HTR-8/SVneo (cell line): ENCODE data around the gene PDC.

Experiments used
- DNase-seq: peaks from one replicate; pipeline ENCODE4 v3.0.0; 2011; ENCODE audit warnings: low spot score, mixed read lengths; ENCODE audit not compliant: insufficient read length
- FAIRE-seq: peaks from 2 replicates; lab custom pipeline; 2011; peaks lifted over from hg19 to GRCh38; lab: Jason Lieb, UNC

The PDC gene

GRCh38 chr1:186461014-186461413, at the start of gene PDC:
Gene PDC, minus strand, starts transcription at chr1:186461114. Its CDS starts 11,655 bp downstream, at chr1:186449459.
- no peak for DNase-seq
- FAIRE-seq: no peak

DNA sequence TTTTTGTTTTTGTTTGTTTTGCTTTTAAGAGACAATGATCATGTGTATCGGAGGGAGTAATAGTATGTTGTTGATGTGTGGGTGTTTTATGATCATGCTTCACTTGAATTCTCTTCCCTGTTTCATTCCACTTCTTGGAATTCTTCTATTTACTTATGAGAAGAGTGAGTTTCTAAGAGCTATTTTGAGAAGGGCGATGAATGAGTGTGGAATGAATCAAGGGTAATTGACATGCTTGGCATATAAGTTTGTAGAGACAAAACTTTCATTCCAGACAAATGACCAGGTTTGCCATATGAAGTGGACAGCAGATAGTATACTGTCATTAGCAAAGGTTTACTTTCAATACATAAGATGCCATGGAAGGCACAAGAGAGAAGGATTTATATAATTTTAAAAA, 42.3 kb upstream of the PDC start:
- FAIRE-seq (no peak), DNase-seq (no peak)

DNA sequence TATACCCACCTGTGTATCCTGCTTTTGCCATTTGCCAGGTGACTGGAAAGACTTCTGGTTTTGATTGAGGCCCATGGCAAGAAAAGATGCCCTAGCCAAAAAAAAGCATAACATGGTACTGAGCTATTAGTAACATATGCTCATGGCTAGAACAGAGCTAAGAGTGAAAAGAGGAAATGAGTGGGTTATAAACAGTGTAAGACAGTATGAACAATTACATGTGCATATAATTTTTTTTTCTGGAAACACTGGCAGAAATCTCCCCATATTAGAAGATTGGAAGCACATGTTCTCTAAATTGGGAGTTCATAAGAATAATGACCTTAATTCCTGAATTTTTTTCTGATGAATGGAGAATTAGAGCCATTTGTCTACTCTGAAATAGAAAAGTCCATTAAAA, 41.2 kb upstream of the PDC start:
- FAIRE-seq: no peak
- DNase-seq: no peak

DNA sequence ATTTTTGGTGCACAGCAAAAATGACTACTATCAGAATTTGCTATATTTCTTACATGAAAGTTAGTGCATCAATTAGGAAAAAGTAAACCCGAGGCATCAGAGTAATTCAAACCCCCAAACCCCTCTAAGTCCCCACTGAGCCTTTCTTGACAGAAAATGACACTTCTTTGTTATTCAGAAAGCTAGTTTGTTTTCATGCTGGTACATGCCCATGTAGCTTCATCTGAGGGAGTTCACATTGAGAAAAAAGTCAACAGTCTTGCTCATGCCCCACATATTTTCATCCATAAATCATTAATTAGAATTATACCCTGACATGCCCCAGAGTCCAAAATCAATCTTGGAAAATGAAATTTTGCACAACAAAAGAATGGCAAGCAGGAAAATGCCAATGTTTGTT, 39.9 kb upstream of the PDC start:
- no peak for DNase-seq
- no peak for FAIRE-seq

- DNase-seq (no peak), FAIRE-seq (no peak)
These were observed 38.7 kb upstream of the PDC start for GRCh38 chr1:186499571-186499970.

DNA sequence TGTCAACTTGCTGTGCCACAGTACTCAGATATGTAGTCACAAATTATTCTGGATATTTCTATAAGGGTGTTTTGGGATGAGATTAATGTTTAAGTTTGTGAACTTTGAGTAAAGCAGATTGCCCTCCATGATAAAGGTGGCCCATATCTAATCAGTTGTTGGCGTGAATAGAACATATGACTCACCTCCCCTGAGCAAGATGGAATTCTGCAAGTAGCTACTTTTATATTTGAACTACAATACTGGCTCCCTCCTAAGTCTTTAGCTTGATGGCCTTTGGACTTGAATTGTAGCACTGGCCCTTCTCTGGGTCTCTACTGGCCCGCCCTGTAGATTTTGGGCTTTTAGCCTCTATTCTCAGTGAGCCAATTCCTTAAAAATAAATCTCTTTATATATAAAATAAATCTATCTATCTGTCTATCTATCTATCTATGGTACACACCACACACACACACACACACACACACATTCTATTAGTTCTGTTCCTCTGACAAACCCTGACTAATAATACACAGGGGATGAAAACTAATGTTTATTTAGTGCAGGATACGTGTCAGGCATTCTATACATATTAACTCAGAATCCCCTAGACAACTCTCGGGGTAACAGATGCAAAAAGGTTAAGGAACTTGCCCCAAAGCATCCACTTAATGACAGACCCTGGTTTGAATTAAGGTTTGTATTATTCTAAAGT, 37.9 kb upstream of the PDC start:
- DNase-seq: no peak
- no peak for FAIRE-seq

- FAIRE-seq (no peak), DNase-seq (no peak)
These were observed 37.2 kb upstream of the PDC start for GRCh38 chr1:186498071-186498470.

GRCh38 chr1:186497651-186498050, 36.7 kb upstream of the PDC start:
- FAIRE-seq (no peak), DNase-seq (no peak)

GRCh38 chr1:186496171-186496851, 35.4 kb upstream of the PDC start:
- FAIRE-seq: no peak

GRCh38 chr1:186494832-186495271, 33.9 kb upstream of the PDC start:
- no peak for DNase-seq
- FAIRE-seq: no peak

More at GRCh38 chr1:186496171-186496851, 35.4 kb upstream of the PDC start:
- no peak for DNase-seq

DNA sequence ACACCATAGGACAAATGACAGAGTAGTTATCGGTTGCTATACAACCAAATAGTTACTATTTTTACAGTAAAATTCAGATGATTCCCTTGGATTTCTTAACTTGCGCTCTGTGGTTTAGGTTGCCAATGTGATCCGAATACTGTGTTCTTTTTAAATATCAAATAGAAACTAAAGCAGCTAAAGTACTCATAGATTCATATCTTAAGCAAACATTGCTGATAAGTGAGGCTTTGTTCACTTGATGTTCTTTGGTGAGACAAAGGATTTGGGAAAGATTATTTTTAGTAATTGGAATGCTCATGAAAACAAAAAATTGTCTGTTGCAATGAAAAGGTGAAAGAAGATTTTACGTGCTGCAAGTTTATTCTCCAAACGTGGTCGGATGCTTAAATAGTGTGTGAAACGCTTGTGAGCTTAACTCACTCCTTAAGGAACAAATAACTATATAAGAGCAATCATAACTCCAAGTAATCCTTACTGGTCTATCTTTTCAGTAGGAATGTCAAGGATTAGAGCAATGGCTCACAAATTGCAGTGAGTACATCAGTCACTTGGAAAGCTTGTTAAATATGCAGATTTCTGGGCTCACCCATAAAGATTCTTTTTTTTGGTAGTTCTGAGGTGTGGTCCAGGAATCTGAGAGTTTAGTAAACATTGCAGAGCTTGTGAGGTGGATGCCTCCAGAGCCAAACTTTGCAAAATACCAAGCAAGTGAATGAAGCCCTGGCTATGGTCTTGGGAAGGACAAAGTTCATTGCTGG, 31.8 kb upstream of the PDC start:
- no peak for DNase-seq
- no peak for FAIRE-seq

DNA sequence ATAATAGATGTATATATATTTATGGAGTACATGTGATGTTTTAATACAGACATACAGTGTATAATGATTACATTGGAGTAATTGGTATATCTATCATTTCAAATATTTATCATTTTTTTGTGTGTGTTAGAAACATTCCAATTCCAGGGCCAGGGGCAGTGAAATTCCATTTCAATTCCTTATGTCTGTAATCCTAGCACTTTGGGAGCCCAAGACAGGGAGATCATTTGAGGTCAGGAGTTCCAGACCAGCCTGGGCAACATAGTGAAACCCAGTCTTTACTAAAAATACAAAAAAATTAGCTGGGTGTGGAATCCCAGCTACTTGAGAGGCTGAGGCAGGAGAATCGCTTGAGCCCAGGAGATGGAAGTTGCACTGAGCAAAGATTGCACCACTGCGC, 30.4 kb upstream of the PDC start:
- no peak for FAIRE-seq

DNA sequence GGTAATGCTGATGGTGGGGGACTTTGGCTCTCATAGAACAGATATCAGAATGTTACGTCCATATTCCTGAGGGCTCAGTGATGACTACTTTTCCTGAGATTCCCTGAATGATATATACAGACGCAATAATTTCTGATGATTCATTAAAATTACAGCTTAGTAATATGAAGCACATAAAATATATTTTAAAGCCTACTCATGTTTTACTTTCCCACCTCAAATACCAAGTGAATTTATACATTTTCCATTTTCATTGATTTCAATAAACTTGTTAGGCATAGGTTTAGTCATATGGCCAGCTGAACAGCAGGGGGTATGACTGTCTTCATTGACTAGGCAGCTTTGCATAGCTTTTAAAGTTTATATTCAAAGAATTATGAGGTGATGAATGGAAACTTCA, 26.2 kb upstream of the PDC start:
- DNase-seq: no peak
- no peak for FAIRE-seq

More for the DNA sequence above, 30.4 kb upstream of the PDC start:
- no peak for DNase-seq

DNA sequence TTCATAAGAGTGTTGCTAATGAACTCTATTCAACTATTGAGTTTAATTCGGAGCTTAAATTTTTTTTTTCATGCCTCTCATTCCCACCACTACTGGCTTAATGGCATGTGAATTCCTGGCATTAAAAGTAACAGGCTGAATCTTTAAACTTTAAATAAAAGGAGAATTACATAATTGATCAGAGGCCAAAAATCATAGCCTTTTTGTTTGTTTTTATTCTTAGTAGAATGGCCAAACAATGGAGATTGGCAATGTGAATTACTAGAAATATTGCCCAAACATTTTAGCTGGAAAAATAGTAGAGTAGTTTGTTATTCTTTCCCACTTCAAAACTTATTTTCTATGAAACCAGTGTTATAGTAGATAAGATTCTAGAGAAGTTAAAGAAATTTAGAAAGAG, 25.1 kb upstream of the PDC start:
- FAIRE-seq (no peak), DNase-seq (no peak)

- FAIRE-seq (no peak), DNase-seq (no peak)
These were observed 22.6 kb upstream of the PDC start for GRCh38 chr1:186483561-186483960.

- FAIRE-seq (peak; percentile 48), DNase-seq (peak; percentile 49)
These were observed 21.8 kb upstream of the PDC start for GRCh38 chr1:186482661-186483255.

- FAIRE-seq (no peak), DNase-seq (no peak)
These were observed 20.5 kb upstream of the PDC start for GRCh38 chr1:186481303-186481888.

DNA sequence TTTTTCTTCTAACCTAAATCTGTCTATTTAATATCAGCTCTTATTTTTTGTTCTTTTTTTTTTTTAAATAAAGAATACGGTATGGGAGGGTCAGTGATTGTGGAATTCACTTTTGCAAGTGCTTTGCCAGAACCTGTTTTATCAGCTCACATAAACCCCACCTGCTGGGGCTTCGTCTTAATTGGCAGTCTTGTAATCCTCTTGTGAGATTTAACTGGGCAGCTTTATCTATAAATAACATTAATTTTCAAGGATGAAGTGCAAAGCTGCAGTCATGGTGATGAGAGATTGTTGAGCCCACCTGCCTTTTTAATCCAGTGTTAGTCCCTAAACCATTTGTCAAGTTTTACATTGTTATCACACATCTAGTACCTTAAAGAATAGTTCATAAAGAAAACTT, 18.2 kb upstream of the PDC start:
- no peak for FAIRE-seq

DNA sequence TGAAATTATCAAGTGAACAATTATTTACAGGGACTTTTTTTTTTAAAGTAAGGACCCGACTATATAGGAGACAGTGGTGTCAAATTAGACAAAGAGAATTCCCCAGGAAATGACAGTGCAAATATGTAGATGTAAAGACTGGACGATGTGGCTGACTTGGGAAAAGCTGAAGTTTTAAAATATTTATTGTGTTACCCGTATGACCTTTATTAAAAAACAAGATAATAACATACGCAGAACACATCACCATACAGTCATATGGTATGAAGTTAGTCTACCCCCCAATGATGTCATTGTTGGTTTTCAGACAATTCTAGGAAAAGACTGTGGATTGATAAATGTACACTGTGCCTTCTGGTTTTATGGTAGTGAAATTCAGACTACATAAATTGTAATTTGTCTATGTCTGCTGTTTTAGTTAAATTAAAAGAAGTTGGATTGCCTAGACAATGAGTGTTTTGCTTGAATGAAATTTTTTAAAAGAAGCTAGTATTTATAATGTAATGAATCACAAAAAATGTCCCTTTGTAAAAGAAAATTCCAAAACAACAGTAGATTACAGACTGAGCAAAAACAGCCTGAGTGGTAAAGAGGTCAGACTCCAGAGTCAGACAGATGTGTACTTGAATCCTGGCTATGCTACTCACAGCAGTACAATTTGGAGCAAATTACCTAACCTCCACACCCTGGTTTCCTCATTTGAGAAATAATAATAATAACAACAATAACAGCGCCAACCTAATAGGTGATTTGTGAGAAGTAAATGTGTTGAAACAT, 15.5 kb upstream of the PDC start:
- DNase-seq (no peak), FAIRE-seq (no peak)

More for the DNA sequence above, 18.2 kb upstream of the PDC start:
- DNase-seq: no peak

- no peak for FAIRE-seq
- DNase-seq: no peak
These were observed 13.3 kb upstream of the PDC start for GRCh38 chr1:186474208-186474607.
